Adrenal gland (tissue), 12 donors: Measurements from ENCODE around the gene ERC1. TPM values are rescaled to one million over a fixed set of nuclear protein-coding genes. Genes with fewer than 3 reads are reported as not detected.

Experiments used
- DNase-seq, 7 donors: peaks; one replicate each; pipeline ENCODE4 v3.0.0-alpha.2; 2019 to 2020
- H3K27ac ChIP-seq, 5 donors: fragments of 200-600 bp; sonication (generic) in 4 of 5; 1 replicate in 3 of 5; 2 replicates in 2 of 5; pipeline versions ENCODE4 v1.5.1 to v1.8.0; 2016 to 2020; ENCODE audit warnings: mild to moderate bottlenecking in 1 of 5
- H3K27me3 ChIP-seq: fragments of 200-600 bp; 2 replicates; pipeline ENCODE4 v1.8.0; 2021
- H3K36me3 ChIP-seq, 2 donors: fragments of 200-600 bp; replicated peaks in 1 of 2; 1 replicate in 1 of 2; 2 replicates in 1 of 2; pipeline versions ENCODE4 v1.5.1 to v1.8.0; 2018 to 2022
- H3K4me1 ChIP-seq, 2 donors: fragments of 200-600 bp; replicated peaks in 1 of 2; 1 replicate in 1 of 2; 2 replicates in 1 of 2; pipeline versions ENCODE4 v1.5.1 to v1.8.0; 2018 to 2021
- H3K4me3 ChIP-seq, 4 donors: fragments of 200-600 bp; sonication (generic) in 3 of 4; one replicate each; pipeline ENCODE4 v1.5.1; 2016 to 2018
- H3K9me3 ChIP-seq, 3 donors: fragments of 200-600 bp; sonication (generic) in 1 of 3; replicated peaks in 1 of 3; 1 replicate in 2 of 3; 2 replicates in 1 of 3; pipeline versions ENCODE4 v1.5.1 to v1.8.0; 2016 to 2021
- CTCF ChIP-seq, 6 experiments: fragments of 450-650 bp in 4 of 6; fragments of 200-600 bp in 2 of 6; sonication (generic) in 1 of 6; IDR thresholded peaks; 1 replicate in 5 of 6; 2 replicates in 1 of 6; pipeline versions ENCODE4 v1.5.1 to v1.8.0; 2016 to 2021; ENCODE audit warnings: antibody characterized with exemption in 6 of 6, mild to moderate bottlenecking in 2 of 6, moderate library complexity in 1 of 6
- POLR2A ChIP-seq, 2 donors: fragments of 450-650 bp; IDR thresholded peaks; one replicate each; pipeline ENCODE4 v1.6.1; 2017; ENCODE audit warnings: antibody characterized with exemption in 2 of 2, mild to moderate bottlenecking in 2 of 2, moderate library complexity in 1 of 2
- WGBS, 4 donors: extraction: QIAGEN DNeasy Blood & Tissue Kit in 2 of 4; methylation state at CpG; one replicate each; pipeline versions ENCODE4 v1.1.5 to v1.1.7; 2013 to 2017; 5-methylcytosine and 5-hydroxymethylcytosine counted together
- intact Hi-C, 2 donors: fragments of 100-400 bp; cut with DNase I; formaldehyde crosslinking; loops; one replicate each; pipeline versions ENCODE4 v1.14.1 to v1.15.0; 2022 to 2023
- polyA plus RNA-seq, 3 donors: library from polyadenylated mRNA; stranded (reverse); fragments of 200-250 nt in 2 of 3; fragments of 350-450 nt in 1 of 3; fragmentation: Illumina TruSeq in 1 of 3; extraction: RNeasy Lipid Tissue Mini Kit (QIAGEN cat#74804) in 1 of 3; gene quantifications; one replicate each; pipeline ENCODE4 v1.2.3, GENCODE V29; 2013 to 2014
- total RNA-seq, 9 donors: library from RNA; depleted of rRNA in 4 of 9; stranded (reverse); fragments of >200 nt in 4 of 9; fragments of 120-200 nt in 1 of 9; fragmentation: NEBNext Ultra II Directional in 1 of 9; extraction: Animal tissue kit (Norgen Biotek cat#: 25700) in 1 of 9; gene quantifications; one replicate each; pipeline versions ENCODE4 v1.1.0 to v1.2.4, GENCODE V29; 2013 to 2023
- donor health status: healthy with polysubstance abuse.
- donor health status: Bipolar disorder and iron deficiency.
- donor health status: DM: yes; HTN: yes; CAD: no.
- donor health status: DM: no; HTN: no; CAD: no.
- donor health status: DM: no; HTN: no; CAD: no.
- donor health status: DM: yes; HTN: yes; CAD: no.

The ERC1 gene
- total and polyA plus RNA-seq, 12 donors: 4.1 to 79.5 (median 40.2) TPM

GRCh38 chr12:1436981-1437380, 446.0 kb downstream of the ERC1 start:
- WGBS, 4 donors: 90 to 96% (median 91%) methylated on average over 3 of the region's 3 CpGs
- Histone ChIP-seq H3K27me3 (no peaks in the 10 kb centered on the region), H3K27ac (no peak overlapping the region), H3K9me3 (no peaks in the 10 kb centered on the region), H3K4me3 (no peak overlapping the region), H3K36me3 (no peaks in the 10 kb centered on the region), H3K4me1 (no peaks in the 10 kb centered on the region)
- DNase-seq: no peak
- no peak for TF ChIP-seq POLR2A (IDR thresholded peaks at IDR 0.05)
- intact Hi-C loops: no loop called here

- no peak overlapping the region for H3K4me3 ChIP-seq
- DNase-seq: no peak
- no peaks in the 10 kb centered on the region for H3K27me3 ChIP-seq
- no peaks in the 10 kb centered on the region for H3K4me1 ChIP-seq
- WGBS, 4 donors: 80 to 90% (median 89%) methylated on average over 1 of the region's 1 CpG
- no peaks in the 10 kb centered on the region for H3K36me3 ChIP-seq
- H3K27ac ChIP-seq: no peak overlapping the region
- TF ChIP-seq POLR2A (IDR thresholded peaks at IDR 0.05): no peak
- TF ChIP-seq CTCF (IDR thresholded peaks at IDR 0.05): no peak
- intact Hi-C loops: no loop called here
- no peaks in the 10 kb centered on the region for H3K9me3 ChIP-seq
Measured at GRCh38 chr12:1439201-1439600, 448.2 kb downstream of the ERC1 start.

DNA sequence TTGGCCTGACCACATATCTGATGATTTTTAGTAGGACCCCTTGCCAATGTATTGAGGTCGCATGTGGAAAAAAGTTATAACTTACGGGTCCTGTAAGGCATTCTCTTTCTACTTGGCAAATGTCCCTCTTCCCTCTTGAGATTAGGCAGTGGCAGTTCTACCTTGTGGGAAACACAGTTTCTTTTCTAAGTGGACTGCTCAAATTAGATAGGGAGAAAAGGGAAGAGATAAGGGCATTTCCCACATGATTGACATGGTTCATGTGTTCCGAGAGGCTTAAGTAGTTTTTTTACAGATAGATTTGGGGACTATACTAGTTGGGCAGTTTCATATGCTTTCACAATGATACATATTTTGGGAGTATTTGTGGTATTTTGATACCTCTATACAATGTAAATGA, 448.7 kb downstream of the ERC1 start:
- 89 to 96% (median 92%) methylated on average over 3 of the region's 3 CpGs for WGBS, 4 donors
- no peak overlapping the region for H3K4me3 ChIP-seq
- TF ChIP-seq POLR2A (IDR thresholded peaks at IDR 0.05) (no peak), CTCF (IDR thresholded peaks at IDR 0.05) (no peak)
- DNase-seq: no peak
- no peaks in the 10 kb centered on the region for H3K4me1 ChIP-seq
- no peaks in the 10 kb centered on the region for H3K36me3 ChIP-seq
- intact Hi-C loops: no loop called here
- H3K9me3 ChIP-seq: no peaks in the 10 kb centered on the region
- H3K27me3 ChIP-seq: no peaks in the 10 kb centered on the region
- H3K27ac ChIP-seq: no peak overlapping the region

GRCh38 chr12:1443421-1444141, 452.6 kb downstream of the ERC1 start:
- intact Hi-C loops: no loop called here
- Histone ChIP-seq H3K36me3 (no peaks in the 10 kb centered on the region), H3K4me3 (no peak overlapping the region), H3K27me3 (no peaks in the 10 kb centered on the region), H3K4me1 (no peaks in the 10 kb centered on the region), H3K27ac (peak overlapping the region in 2 of 5 donors; percentile 7 to 35), H3K9me3 (no peaks in the 10 kb centered on the region)
- TF ChIP-seq POLR2A (IDR thresholded peaks at IDR 0.05) (no peak), CTCF (IDR thresholded peaks at IDR 0.05) (no peak)
- 64 to 76% (median 71%) methylated on average over 8 of the region's 8 CpGs for WGBS, 4 donors
- no peak for DNase-seq

DNA sequence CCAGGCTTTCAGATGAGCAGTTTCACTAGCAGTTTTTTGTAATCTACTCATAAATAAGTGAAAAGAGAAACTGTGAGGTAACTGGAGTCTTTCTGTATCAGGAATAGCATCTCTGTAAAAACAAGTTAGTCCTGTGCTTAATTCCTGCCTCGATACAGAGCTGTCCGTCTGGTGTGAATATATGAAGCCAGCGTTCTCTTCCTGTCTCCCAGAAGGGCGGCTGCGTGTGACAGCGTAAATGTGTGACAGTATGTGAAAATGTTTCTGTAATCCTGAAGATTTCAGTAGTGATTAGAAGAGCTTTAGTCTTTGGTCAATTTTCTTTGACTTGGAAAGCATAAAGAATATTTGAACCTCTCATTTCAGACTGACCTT, 453.1 kb downstream of the ERC1 start:
- intact Hi-C loops: no loop called here
- Histone ChIP-seq H3K27me3 (no peaks in the 10 kb centered on the region), H3K9me3 (no peaks in the 10 kb centered on the region), H3K4me1 (no peaks in the 10 kb centered on the region), H3K4me3 (no peak overlapping the region), H3K27ac (peak overlapping the region in 1 of 5 donors; percentile 7), H3K36me3 (no peaks in the 10 kb centered on the region)
- WGBS, 4 donors: 66 to 80% (median 69%) methylated on average over 6 of the region's 6 CpGs
- TF ChIP-seq CTCF (IDR thresholded peaks at IDR 0.05): no peak
- TF ChIP-seq POLR2A (IDR thresholded peaks at IDR 0.05): no peak
- no peak for DNase-seq
